NCI-H526 treated with DMSO at 0.1 percent for 48 hours (cell line): ENCODE results near the gene ANKRD27.
A peak's percentile ranks its signal among the peaks of the same experiment; 100 is the strongest.
"Not testable (repeated sequence)": the region's sequence is repeated elsewhere in the genome, so short reads cannot be mapped to it uniquely, and the experiment has no call there.

ENCODE experiments used
- DNase-seq: peaks from one replicate; lab custom pipeline; 2025; lab: John Stamatoyannopoulos, UW

The ANKRD27 gene

GRCh38 chr19:32603961-32604360 is 71.0 kb downstream of the ANKRD27 start:
- DNase-seq = no peak

- DNase-seq = peak; percentile 59
Observed at GRCh38 chr19:32599736-32600157, 75.2 kb downstream of the ANKRD27 start.

GRCh38 chr19:32599258-32599657 is 75.7 kb downstream of the ANKRD27 start:
- DNase-seq = no peak

GRCh38 chr19:32598022-32598421 is 77.0 kb downstream of the ANKRD27 start:
- DNase-seq = no peak

GRCh38 chr19:32595491-32595890 is 79.5 kb downstream of the ANKRD27 start:
- DNase-seq = no peak

GRCh38 chr19:32594021-32594420 is 81.0 kb downstream of the ANKRD27 start:
- DNase-seq = no peak

- DNase-seq = not testable (repeated sequence)
Observed at GRCh38 chr19:32587747-32588504, 87.1 kb downstream of the ANKRD27 start.

- DNase-seq = peak; percentile 19
Observed at GRCh38 chr19:32581705-32582179, 93.2 kb downstream of the ANKRD27 start.

- peak; percentile 94 for DNase-seq
Observed at GRCh38 chr19:32580901-32581704, 93.9 kb downstream of the ANKRD27 start, which contains the start of gene PDCD5. PDCD5 (plus strand) TSS chr19:32581190; CDS start chr19:32581262, 72 bp downstream.

GRCh38 chr19:32580353-32580900 is 94.6 kb downstream of the ANKRD27 start:
- DNase-seq = no peak

- no peak for DNase-seq
Observed at GRCh38 chr19:32576790-32577189, 98.2 kb downstream of the ANKRD27 start.

GRCh38 chr19:32573492-32573794 is 101.5 kb downstream of the ANKRD27 start:
- DNase-seq = no peak

- not testable (repeated sequence) for DNase-seq
Observed at GRCh38 chr19:32572700-32573491, 102.1 kb downstream of the ANKRD27 start.

- not testable (repeated sequence) for DNase-seq
Observed at GRCh38 chr19:32571471-32572075, 103.4 kb downstream of the ANKRD27 start.

GRCh38 chr19:32570081-32570785 is 104.7 kb downstream of the ANKRD27 start:
- peak; percentile 71 for DNase-seq

GRCh38 chr19:32567486-32567885 is 107.5 kb downstream of the ANKRD27 start:
- DNase-seq = no peak

GRCh38 chr19:32566246-32566830 is 108.6 kb downstream of the ANKRD27 start:
- DNase-seq = no peak

GRCh38 chr19:32563761-32564160 is 111.2 kb downstream of the ANKRD27 start:
- no peak for DNase-seq

GRCh38 chr19:32558607-32559228 is 116.3 kb downstream of the ANKRD27 start:
- DNase-seq = no peak

GRCh38 chr19:32555786-32556185 is 119.2 kb downstream of the ANKRD27 start:
- no peak for DNase-seq
